GM12878 (cell line): Measurements from ENCODE around the gene FOXP1. TPM values are rescaled to one million over a fixed set of nuclear protein-coding genes. Genes with fewer than 3 reads are reported as not detected.

ENCODE experiments used
- ATAC-seq: fragments of 200-7000 bp; cut with Tn5 transposase; 3 replicates; pipeline ENCODE4 v1.9.1; 2020; ENCODE audit warnings: mild to moderate bottlenecking, moderate library complexity
- BruUV-seq: library from RNA; stranded (reverse); fragments of 400-500 nt; replicated peaks from 2 replicates; lab custom pipeline; 2021; lab: Mats Ljungman, UMichigan
- CTCF ChIA-PET: fragments of 300-600 bp; sonication (Branson Sonifier 250); formaldehyde crosslinking; extraction: SDS; loops from one replicate; lab custom pipeline; 2021; ENCODE audit warnings: inconsistent platforms; lab: Yijun Ruan, JAX
- POLR2A ChIA-PET: fragments of 350-600 bp; formaldehyde crosslinking; extraction: SDS; loops from one replicate; lab custom pipeline; 2021; ENCODE audit warnings: inconsistent platforms; lab: Charles Lee
- RAD21 ChIA-PET: fragments of 300-600 bp; sonication (Branson Sonifier 250); formaldehyde crosslinking; loops from one replicate; lab custom pipeline; 2023; ENCODE audit warnings: antibody characterized with exemption; ENCODE audit not compliant: unreplicated experiment; lab: Charles Lee
- SMC1A ChIA-PET: fragments of 300-600 bp; sonication (Branson Sonifier 250); formaldehyde crosslinking; loops from one replicate; lab custom pipeline; 2023; ENCODE audit not compliant: unreplicated experiment, uncharacterized antibody; lab: Charles Lee
- DNase-seq: peaks from one replicate; pipeline ENCODE4 v3.0.0-alpha.2; 2011; ENCODE audit warnings: low read depth, low spot score
- FAIRE-seq: peaks from 3 replicates; lab custom pipeline; 2011; peaks lifted over from hg19 to GRCh38; lab: Jason Lieb, UNC
- H2AFZ ChIP-seq: 2 replicates; pipeline ENCODE4 v1.6.0; 2011; ENCODE audit warnings: low read depth, low read length, control low read depth; ENCODE audit not compliant: control insufficient read depth
- H3K27ac ChIP-seq: 2 replicates; pipeline ENCODE4 v1.5.1; 2011; ENCODE audit warnings: control low read depth; ENCODE audit not compliant: control insufficient read depth, insufficient read depth
- H3K27me3 ChIP-seq, 2 experiments: replicated peaks in 1 of 2; 2 replicates each; pipeline versions ENCODE4 v1.6.0 to v1.6.1; 2011; ENCODE audit warnings: low read length in 1 of 2; ENCODE audit not compliant: control insufficient read depth in 2 of 2, insufficient read depth in 2 of 2
- H3K36me3 ChIP-seq, 2 experiments: 2 replicates each; pipeline ENCODE4 v1.5.1; 2011; ENCODE audit warnings: low read length in 1 of 2; ENCODE audit not compliant: control insufficient read depth in 2 of 2, insufficient read depth in 2 of 2
- H3K4me1 ChIP-seq: 2 replicates; pipeline ENCODE4 v1.6.1; 2011; ENCODE audit warnings: mild to moderate bottlenecking, low read length, moderate library complexity, mixed read lengths; ENCODE audit not compliant: control insufficient read depth, insufficient read depth
- H3K4me2 ChIP-seq: 2 replicates; pipeline ENCODE4 v1.6.0; 2011; ENCODE audit warnings: control low read depth; ENCODE audit not compliant: control insufficient read depth, insufficient read depth
- H3K4me3 ChIP-seq: fragments of 200-600 bp; sonication (generic); 2 replicates; pipeline ENCODE4 v1.5.1; 2016
- H3K79me2 ChIP-seq: 2 replicates; pipeline ENCODE4 v1.6.0; 2011; ENCODE audit warnings: low read length; ENCODE audit not compliant: control insufficient read depth, insufficient read depth
- H3K9ac ChIP-seq: 2 replicates; pipeline ENCODE4 v1.8.0; 2011; ENCODE audit warnings: low read length, control low read depth, mixed read lengths; ENCODE audit not compliant: control insufficient read depth, insufficient read depth
- H3K9me3 ChIP-seq: replicated peaks from 3 replicates; pipeline ENCODE4 v1.5.1; 2011; ENCODE audit warnings: mild to moderate bottlenecking, low read length; ENCODE audit not compliant: control insufficient read depth, insufficient read depth
- H4K20me1 ChIP-seq: 2 replicates; pipeline ENCODE4 v1.6.0; 2011; ENCODE audit not compliant: control insufficient read depth, insufficient read depth
- ASH2L ChIP-seq: fragments of 300-600, 200-600 bp; sonication (generic); IDR thresholded peaks from 2 replicates; pipeline ENCODE4 v1.6.1; 2017; ENCODE audit warnings: low read depth, mild to moderate bottlenecking, borderline replicate concordance
- CBX3 ChIP-seq: fragments of 200-600 bp; sonication (generic); IDR thresholded peaks from 2 replicates; pipeline ENCODE4 v1.6.1; 2016; ENCODE audit warnings: low read depth, borderline replicate concordance
- CREB1 ChIP-seq: IDR thresholded peaks from 2 replicates; pipeline ENCODE4 v1.6.1; 2012; ENCODE audit warnings: low read depth, mild to moderate bottlenecking, inconsistent platforms
- EGR1 ChIP-seq, 2 experiments: IDR thresholded peaks; 1 replicate in 1 of 2; 2 replicates in 1 of 2; pipeline ENCODE4 v1.6.1; 2011 to 2012; ENCODE audit warnings: low read depth in 2 of 2, low read length in 2 of 2, borderline replicate concordance in 1 of 2, mild to moderate bottlenecking in 1 of 2, moderate library complexity in 1 of 2
- HSF1 ChIP-seq: fragments of 150-350 bp; IDR thresholded peaks from 2 replicates; pipeline ENCODE4 v1.6.1; 2014; ENCODE audit warnings: mild to moderate bottlenecking, low read depth, low read length
- KDM1A ChIP-seq: fragments of 200-600 bp; sonication (generic); IDR thresholded peaks from 2 replicates; pipeline ENCODE4 v1.6.1; 2016; ENCODE audit warnings: borderline replicate concordance
- MYC ChIP-seq: IDR thresholded peaks from 2 replicates; pipeline ENCODE4 v1.6.1; 2011; ENCODE audit warnings: mild to moderate bottlenecking, low read length, moderate library complexity, inconsistent platforms; ENCODE audit not compliant: insufficient read depth, insufficient replicate concordance, insufficient read length, severe bottlenecking
- NKRF ChIP-seq: fragments of 450-650 bp; conservative IDR thresholded peaks from 2 replicates; pipeline ENCODE4 v1.6.1; 2017; ENCODE audit warnings: mild to moderate bottlenecking, moderate library complexity
- NR2C1 ChIP-seq: fragments of 450-650 bp; IDR thresholded peaks from 2 replicates; pipeline ENCODE4 v1.6.1; 2017; ENCODE audit warnings: antibody characterized with exemption, mild to moderate bottlenecking, moderate library complexity
- NR2F1 ChIP-seq: fragments of 450-650 bp; conservative IDR thresholded peaks from 2 replicates; pipeline ENCODE4 v1.6.1; 2017; ENCODE audit warnings: mild to moderate bottlenecking
- POU2F2 ChIP-seq: IDR thresholded peaks from 3 replicates; pipeline ENCODE4 v1.6.1; 2011; ENCODE audit warnings: low read depth, mild to moderate bottlenecking, low read length, borderline replicate concordance
- PRDM15 ChIP-seq: fragments of 450-650 bp; formaldehyde crosslinking; IDR thresholded peaks from 2 replicates; pipeline ENCODE4 v1.4.0; 2020; ENCODE audit warnings: mild to moderate bottlenecking, moderate library complexity
- RCOR1 ChIP-seq: conservative IDR thresholded peaks from 2 replicates; pipeline ENCODE4 v1.6.1; 2012; ENCODE audit warnings: low read depth, low read length, improper control_type of control experiment
- RUNX3 ChIP-seq: IDR thresholded peaks from 2 replicates; pipeline ENCODE4 v1.6.1; 2012; ENCODE audit warnings: low read length, inconsistent platforms
- TCF12 ChIP-seq: IDR thresholded peaks from 2 replicates; pipeline ENCODE4 v1.6.1; 2011; ENCODE audit warnings: low read depth, mild to moderate bottlenecking, low read length
- ZNF207 ChIP-seq: fragments of 450-650 bp; IDR thresholded peaks from 2 replicates; pipeline ENCODE4 v1.6.1; 2014; ENCODE audit warnings: antibody characterized with exemption, mild to moderate bottlenecking, borderline replicate concordance
- ZSCAN29 ChIP-seq: fragments of 450-650 bp; IDR thresholded peaks from 2 replicates; pipeline ENCODE4 v1.6.1; 2017; ENCODE audit warnings: mild to moderate bottlenecking, moderate library complexity
- WGBS: methylation state at CpG from one replicate; pipeline ENCODE4 v1.1.6; 2016; ENCODE audit warnings: low lambda C conversion rate; ENCODE audit not compliant: insufficient replicate concordance, insufficient coverage; ENCODE audit errors: missing lambda C conversion rate; 5-methylcytosine and 5-hydroxymethylcytosine counted together
- in situ Hi-C: fragments of 300-500 bp; cut with MboI; formaldehyde crosslinking; loops from 9 replicates; pipeline ENCODE4 v1.14.3; 2018; ENCODE audit warnings: mixed read lengths
- intact Hi-C: fragments of 100-400 bp; cut with micrococcal nuclease; formaldehyde crosslinking; loops from one replicate; pipeline ENCODE4 v1.14.2; 2022; ENCODE audit not compliant: unreplicated experiment
- polyA plus RNA-seq, 11 experiments: library from polyadenylated mRNA; depleted of rRNA in 4 of 11; unstranded in 6 of 11; stranded (reverse) in 5 of 11; fragments of >200 nt; fragmentation: Nextera tagmentation in 4 of 11; fragmentation: Illumina TruSeq in 1 of 11; extraction: Ambion mirVana in 4 of 11; extraction: Trizol in 1 of 11; gene quantifications; 1 replicate in 1 of 11; 2 replicates in 10 of 11; pipeline versions ENCODE4 v1.2.1 to v1.2.3, GENCODE V29; 2011 to 2016; ENCODE audit warnings: inconsistent platforms in 2 of 11, missing spikeins in 2 of 11, low read depth in 1 of 11
- total RNA-seq, 4 experiments: library from RNA; depleted of rRNA in 3 of 4; stranded (reverse); fragments of >200 nt in 3 of 4; fragmentation: Illumina TruSeq in 1 of 4; extraction: Trizol in 1 of 4; gene quantifications; 2 replicates each; pipeline versions ENCODE4 v1.2.1 to v1.2.3, GENCODE V29; 2013 to 2021

The FOXP1 gene
- total and polyA plus RNA-seq, 10 of the 15 experiments (the other 5 are each of a cell fraction or from before 2014, with no cell fraction given), result 0.05 to 1.6 (median 0.20) TPM; not detected in 1

- BruUV-seq, result no TSS peak
- Histone ChIP-seq H3K4me1 (peaks cover 5% of the 10 kb centered on the region), H3K9ac (no peak overlapping the region), H3K79me2 (no peaks in the 10 kb centered on the region), H3K4me3 (no peak overlapping the region), H4K20me1 (no peaks in the 10 kb centered on the region), H3K4me2 (no peak overlapping the region), H3K27ac (no peak overlapping the region), H3K27me3 (no peaks in the 10 kb centered on the region; a peak in 2 of 4 replicates), H3K9me3 (no peaks in the 10 kb centered on the region), H3K36me3 (no peaks in the 10 kb centered on the region), H2AFZ (no peak overlapping the region)
- intact Hi-C loops (no loop called here), in situ Hi-C loops (no loop called here)
- ChIA-PET POLR2A (no interaction called here), CTCF (interaction anchor here (1.8 kb wide), 1 partner anchor 41 kb away, joined by 7 read pairs; no protein-coding TSS in a partner anchor), SMC1A (interaction anchor here (0.6 kb wide), 1 partner anchor 13 kb away, joined by 3 read pairs; no protein-coding TSS in a partner anchor), RAD21 (interaction anchor here (0.6 kb wide), 1 partner anchor 87 kb away, joined by 3 read pairs; no protein-coding TSS in a partner anchor)
- DNase-seq (no peak), ATAC-seq (no peak), FAIRE-seq (no peak)
- 17% methylated on average over 6 of the region's 6 CpGs for WGBS
- TF ChIP-seq RUNX3 (no peak), NR2F1 (no peak), ZSCAN29 (no peak), KDM1A (no peak), ASH2L (no peak), POU2F2 (no peak), HSF1 (no peak), TCF12 (no peak), PRDM15 (CRISPR knock-in tag) (no peak), NKRF (no peak), RCOR1 (no peak), ZNF207 (no peak), EGR1 (IDR thresholded peaks at IDR 0.05; ENCODE audit: borderline replicate concordance in 1 of 2, low read depth in 2 of 2, low read length in 2 of 2) (no peak), CBX3 (no peak), CREB1 (no peak), MYC (no peak), NR2C1 (no peak)
These were observed 144.6 kb downstream of the FOXP1 start for GRCh38 chr3:71438904-71439303.
